Peyer's patch (tissue), 4 donors: ENCODE measurements around the gene SMAD3.

Experiments used
- CTCF ChIP-seq, 6 experiments: fragments of 450-650 bp in 4 of 6; fragments of 200-600 bp in 2 of 6; sonication (generic) in 1 of 6; IDR thresholded peaks; one replicate each; pipeline ENCODE4 v1.5.1; 2017 to 2019; ENCODE audit warnings: antibody characterized with exemption in 6 of 6, mild to moderate bottlenecking in 3 of 6, moderate library complexity in 1 of 6
- POLR2A ChIP-seq, 2 donors: fragments of 450-650 bp; IDR thresholded peaks; one replicate each; pipeline ENCODE4 v1.5.1; 2017; ENCODE audit warnings: antibody characterized with exemption in 2 of 2, mild to moderate bottlenecking in 2 of 2, moderate library complexity in 2 of 2

- no peak for TF ChIP-seq CTCF (IDR thresholded peaks at IDR 0.05)
- no peak for TF ChIP-seq POLR2A (IDR thresholded peaks at IDR 0.05)
Observed at GRCh38 chr15:67025719-67026609, 39.4 kb upstream of the SMAD3 start.
